Effector memory CD8-positive, alpha-beta T cell (primary cell): ENCODE measurements around the gene PPA1.
"Not testable (repeated sequence)": the region's sequence is repeated elsewhere in the genome, so short reads cannot be mapped to it uniquely, and the experiment has no call there.

ENCODE experiments used
- ATAC-seq: fragments of 150-1000 bp; cut with Tn5 transposase; replicated peaks from 2 replicates; pipeline ENCODE4 v1.10.0; 2021; ENCODE audit warnings: mild to moderate bottlenecking, moderate library complexity
- DNase-seq, 3 experiments: peaks; one replicate each; pipeline ENCODE4 v3.0.0; 2021
- H3K27ac Mint-ChIP-seq, 2 donors: one replicate each; pipeline ENCODE4 v1.8.0; 2022; ENCODE audit warnings: mild to moderate bottlenecking in 2 of 2, mixed read lengths in 2 of 2, moderate library complexity in 2 of 2
- H3K27me3 Mint-ChIP-seq, 2 donors: one replicate each; pipeline ENCODE4 v1.8.0; 2022; ENCODE audit warnings: mixed read lengths in 2 of 2
- H3K36me3 Mint-ChIP-seq: one replicate; pipeline ENCODE4 v1.8.0; 2022; ENCODE audit warnings: mild to moderate bottlenecking, moderate library complexity, mixed read lengths; ENCODE audit not compliant: insufficient read depth
- H3K4me1 Mint-ChIP-seq, 2 donors: one replicate each; pipeline ENCODE4 v1.8.0; 2022; ENCODE audit warnings: low read depth in 2 of 2, mixed read lengths in 2 of 2
- H3K4me3 Mint-ChIP-seq, 2 donors: one replicate each; pipeline ENCODE4 v1.8.0; 2022; ENCODE audit warnings: mild to moderate bottlenecking in 2 of 2, mixed read lengths in 2 of 2, moderate library complexity in 2 of 2
- H3K9me3 Mint-ChIP-seq, 2 donors: one replicate each; pipeline ENCODE4 v1.8.0; 2022; ENCODE audit warnings: mixed read lengths in 2 of 2

Gene PPA1

GRCh38 chr10:70266056-70266455 is 32.8 kb upstream of the PPA1 start:
- no peak for ATAC-seq
- no peak for DNase-seq
- Mint-ChIP-seq H3K9me3 (peaks cover 2 to 5% of the 10 kb centered on the region in 2 donors), H3K4me3 (no peak overlapping the region), H3K4me1 (no peaks in the 10 kb centered on the region), H3K27me3 (peaks cover 14 to 23% of the 10 kb centered on the region in 2 donors), H3K27ac (no peak overlapping the region), H3K36me3 (peaks cover 2% of the 10 kb centered on the region)

DNA sequence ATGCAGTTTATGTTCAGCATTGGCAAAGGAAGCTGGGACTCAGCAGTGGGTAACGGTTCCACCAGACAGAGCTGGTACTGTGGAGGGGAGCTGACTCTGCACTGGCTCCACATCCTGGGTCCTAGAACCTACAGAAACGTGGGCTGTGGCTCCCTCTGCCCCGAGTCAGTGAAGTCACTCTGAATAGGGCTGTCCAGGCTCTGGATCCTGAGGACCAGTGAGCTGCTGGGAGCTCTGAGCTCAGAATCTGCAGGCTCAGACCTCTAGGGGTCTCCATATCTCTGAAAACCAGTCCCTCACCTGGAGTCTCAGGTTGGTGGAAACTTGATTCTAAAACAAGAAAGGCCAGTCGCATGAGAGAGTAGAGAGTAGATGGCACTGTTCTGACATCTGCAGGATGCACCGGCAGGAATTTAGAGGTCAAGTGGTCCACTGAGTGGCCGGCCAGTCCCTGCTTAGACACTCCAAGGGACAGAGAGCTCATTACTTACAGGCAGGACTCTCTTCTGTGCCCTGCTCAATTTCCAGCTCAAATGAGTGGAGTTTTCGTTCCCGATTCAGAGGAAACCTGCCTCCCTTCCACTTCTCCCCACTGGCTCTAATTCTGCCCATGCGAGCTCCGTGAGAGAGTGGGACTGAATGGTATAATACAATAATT is 31.9 kb upstream of the PPA1 start:
- Mint-ChIP-seq H3K36me3 (peaks cover 2% of the 10 kb centered on the region), H3K4me3 (no peak overlapping the region), H3K4me1 (no peaks in the 10 kb centered on the region), H3K9me3 (peaks cover 2 to 8% of the 10 kb centered on the region in 2 donors), H3K27me3 (peaks cover 16 to 32% of the 10 kb centered on the region in 2 donors), H3K27ac (no peak overlapping the region)
- no peak for DNase-seq
- no peak for ATAC-seq

- Mint-ChIP-seq H3K9me3 (peaks cover 2 to 8% of the 10 kb centered on the region in 2 donors), H3K36me3 (peaks cover 2% of the 10 kb centered on the region), H3K27ac (no peak overlapping the region), H3K27me3 (peaks cover 30 to 76% of the 10 kb centered on the region in 2 donors), H3K4me3 (no peak overlapping the region), H3K4me1 (no peaks in the 10 kb centered on the region)
- DNase-seq: no peak
- no peak for ATAC-seq
Observed at GRCh38 chr10:70260734-70261133, 27.5 kb upstream of the PPA1 start.

DNA sequence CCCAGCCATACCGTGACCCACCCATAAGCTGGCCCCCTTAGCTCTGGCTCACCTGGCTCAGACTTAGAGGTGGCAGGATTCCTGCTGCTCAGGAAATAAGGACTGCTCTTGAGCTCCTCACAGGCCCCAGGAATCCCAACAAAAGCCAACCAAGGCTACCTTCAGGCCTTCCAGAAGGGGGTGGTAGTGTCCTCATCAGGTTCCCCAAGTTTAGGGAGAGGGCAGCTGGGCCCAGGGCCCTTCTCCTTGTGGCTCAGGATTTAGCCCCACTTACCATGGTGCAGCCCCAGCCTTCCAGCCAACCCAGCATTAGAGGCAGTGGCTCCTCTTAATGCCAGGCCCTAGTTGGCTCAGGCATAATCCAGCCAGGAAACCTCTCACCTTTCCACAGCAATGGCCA is 27.0 kb upstream of the PPA1 start:
- no peak for ATAC-seq
- H3K27me3 Mint-ChIP-seq: peaks cover 35 to 81% of the 10 kb centered on the region in 2 donors
- DNase-seq: no peak
- H3K4me1 Mint-ChIP-seq: peaks cover 0 to 4% of the 10 kb centered on the region in 2 donors
- H3K27ac Mint-ChIP-seq: no peak overlapping the region
- peaks cover 2% of the 10 kb centered on the region for H3K36me3 Mint-ChIP-seq
- no peak overlapping the region for H3K4me3 Mint-ChIP-seq
- peaks cover 2 to 8% of the 10 kb centered on the region in 2 donors for H3K9me3 Mint-ChIP-seq

- no peak for ATAC-seq
- Mint-ChIP-seq H3K9me3 (peaks cover 2 to 8% of the 10 kb centered on the region in 2 donors), H3K4me3 (no peak overlapping the region), H3K27me3 (peaks cover 36 to 83% of the 10 kb centered on the region in 2 donors), H3K36me3 (peaks cover 2% of the 10 kb centered on the region), H3K27ac (no peak overlapping the region), H3K4me1 (peaks cover 0 to 4% of the 10 kb centered on the region in 2 donors)
- DNase-seq: no peak
Observed at GRCh38 chr10:70258216-70258615, 25.0 kb upstream of the PPA1 start.

DNA sequence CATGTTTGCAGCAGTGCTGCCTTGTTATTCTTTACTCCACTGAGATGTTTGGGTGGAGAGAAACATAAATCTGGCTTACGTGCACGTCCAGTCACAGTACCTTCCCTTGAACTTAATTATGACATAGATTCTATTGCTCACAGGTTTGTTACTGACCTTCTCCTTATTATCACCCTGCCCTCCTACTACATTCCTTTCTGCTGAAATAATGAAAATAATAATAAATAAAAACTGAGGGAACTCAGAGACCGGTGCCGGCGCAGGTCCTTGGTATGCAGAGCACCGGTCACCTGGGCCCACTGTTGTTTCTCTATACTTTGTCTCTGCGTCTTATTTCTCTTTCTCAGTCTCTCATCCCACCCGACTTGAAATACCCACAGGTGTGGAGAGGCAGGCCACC is 24.6 kb upstream of the PPA1 start:
- not testable (repeated sequence) for H3K9me3 Mint-ChIP-seq, H3K27ac Mint-ChIP-seq, H3K4me3 Mint-ChIP-seq, H3K4me1 Mint-ChIP-seq, ATAC-seq, DNase-seq, H3K36me3 Mint-ChIP-seq
- peaks cover 36 to 85% of the 10 kb centered on the region in 2 donors for H3K27me3 Mint-ChIP-seq

DNA sequence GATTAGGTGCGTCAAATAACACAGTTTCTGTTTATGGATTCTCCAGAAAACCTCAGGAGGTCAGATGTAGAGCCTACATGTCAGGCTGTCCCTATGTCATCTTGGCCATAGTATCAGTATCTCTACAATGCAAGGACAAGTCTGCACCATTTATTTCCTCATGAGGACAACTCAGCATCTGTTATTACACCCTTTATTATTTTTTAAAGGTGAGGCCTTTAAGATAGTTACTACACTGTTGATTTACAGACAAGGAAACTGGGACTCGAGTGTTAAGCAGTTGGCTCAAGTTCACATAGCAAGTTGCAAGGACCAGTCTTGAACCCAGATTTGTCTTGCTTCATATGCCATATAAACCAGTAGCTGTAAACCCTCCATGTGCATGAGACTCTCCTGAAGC is 23.2 kb upstream of the PPA1 start:
- DNase-seq (no peak), ATAC-seq (no peak)
- peaks cover 2 to 7% of the 10 kb centered on the region in 2 donors for H3K9me3 Mint-ChIP-seq
- H3K27me3 Mint-ChIP-seq: peaks cover 31 to 87% of the 10 kb centered on the region in 2 donors
- H3K27ac Mint-ChIP-seq: no peak overlapping the region
- H3K4me3 Mint-ChIP-seq: peak overlapping the region in 1 of 2 donors; percentile 23
- peaks cover 0 to 4% of the 10 kb centered on the region in 2 donors for H3K4me1 Mint-ChIP-seq
- H3K36me3 Mint-ChIP-seq: no peaks in the 10 kb centered on the region

DNA sequence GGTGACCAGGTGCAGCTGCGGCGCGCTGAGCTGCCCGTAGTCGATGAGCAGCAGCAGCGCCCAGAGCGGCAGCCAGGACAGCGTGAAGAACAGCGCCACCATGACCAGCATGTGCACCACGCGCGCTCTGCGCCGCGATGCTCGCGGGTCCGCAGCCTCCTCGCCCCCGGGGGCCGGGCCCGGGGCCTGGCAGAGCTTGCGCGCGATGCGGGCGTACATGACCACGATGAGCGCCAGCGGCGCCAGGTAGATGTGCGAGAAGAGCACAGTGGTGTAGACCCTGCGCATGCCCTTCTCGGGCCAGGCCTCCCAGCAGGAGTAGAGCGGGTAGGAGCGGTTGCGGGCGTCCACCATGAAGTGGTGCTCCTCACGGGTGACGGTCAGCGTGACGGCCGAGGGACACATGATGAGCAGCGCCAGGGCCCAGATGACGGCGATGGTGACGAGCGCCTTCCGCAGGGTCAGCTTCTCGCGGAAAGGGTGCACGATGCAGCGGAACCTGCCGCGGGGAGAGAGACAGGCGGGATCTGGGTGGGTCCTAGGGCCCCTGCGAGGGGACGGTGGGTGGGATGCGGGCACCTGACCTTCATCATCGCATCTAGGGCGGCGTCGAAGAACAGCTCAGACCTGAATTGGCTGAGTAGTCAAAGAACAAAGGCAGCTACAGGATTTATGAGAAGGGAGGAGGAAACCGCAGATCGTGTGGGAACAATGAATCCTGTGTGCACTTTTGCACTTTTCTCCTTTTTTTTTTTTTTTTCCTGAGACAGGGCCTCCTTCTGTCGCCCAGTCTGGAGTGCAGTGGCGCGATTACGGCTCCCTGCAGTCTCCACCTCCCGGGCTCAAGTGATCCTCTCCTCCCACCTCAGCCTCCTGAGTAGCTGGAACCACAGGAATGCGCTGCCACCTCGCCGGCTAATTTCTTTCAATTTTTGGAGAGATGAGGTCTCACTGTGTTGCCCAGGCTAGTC is 22.4 kb upstream of the PPA1 start:
- Mint-ChIP-seq H3K27ac (no peak overlapping the region), H3K4me3 (peak overlapping the region; percentile 29 to 45), H3K4me1 (peaks cover 0 to 4% of the 10 kb centered on the region in 2 donors), H3K9me3 (no peaks in the 10 kb centered on the region), H3K27me3 (peaks cover 31 to 87% of the 10 kb centered on the region in 2 donors), H3K36me3 (no peaks in the 10 kb centered on the region)
- DNase-seq (no peak), ATAC-seq (peak; percentile 71)

DNA sequence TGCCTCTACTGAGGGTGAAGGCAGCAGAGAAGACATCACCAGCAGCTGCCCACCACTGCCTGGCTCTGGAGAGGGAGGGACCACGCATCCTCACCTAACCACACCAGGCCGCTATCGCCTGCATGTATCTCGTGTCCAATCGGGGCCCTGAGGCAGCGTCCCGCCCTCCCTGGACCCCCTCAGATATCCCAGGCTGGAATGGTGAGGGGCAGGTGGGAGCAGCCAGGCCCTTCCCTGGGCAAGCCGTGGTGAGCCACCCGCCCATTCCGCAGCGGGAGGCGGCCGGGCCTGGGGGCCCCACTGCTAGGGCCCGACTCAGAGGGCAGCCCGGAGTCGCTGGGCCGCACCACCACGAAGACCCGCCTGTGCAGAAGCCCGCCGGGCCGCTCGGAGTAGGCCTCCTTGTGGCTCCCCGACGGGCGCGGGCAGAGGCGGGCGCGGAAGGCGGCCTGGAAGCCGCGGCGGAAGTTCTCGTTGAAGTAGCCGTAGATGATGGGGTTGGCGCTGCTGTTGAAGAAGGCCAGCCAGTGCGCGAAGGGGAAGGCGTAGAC is 21.6 kb upstream of the PPA1 start:
- H3K27me3 Mint-ChIP-seq: peaks cover 32 to 87% of the 10 kb centered on the region in 2 donors
- DNase-seq: no peak
- H3K4me1 Mint-ChIP-seq: peaks cover 0 to 4% of the 10 kb centered on the region in 2 donors
- peak overlapping the region; percentile 29 to 45 for H3K4me3 Mint-ChIP-seq
- H3K36me3 Mint-ChIP-seq: no peaks in the 10 kb centered on the region
- ATAC-seq: no peak
- H3K9me3 Mint-ChIP-seq: no peaks in the 10 kb centered on the region
- no peak overlapping the region for H3K27ac Mint-ChIP-seq

GRCh38 chr10:70253878-70254765 is 20.9 kb upstream of the PPA1 start:
- no peak overlapping the region for H3K27ac Mint-ChIP-seq
- DNase-seq (no peak), ATAC-seq (no peak)
- H3K4me3 Mint-ChIP-seq: no peak overlapping the region
- no peaks in the 10 kb centered on the region for H3K9me3 Mint-ChIP-seq
- H3K27me3 Mint-ChIP-seq: peaks cover 32 to 82% of the 10 kb centered on the region in 2 donors
- H3K36me3 Mint-ChIP-seq: no peaks in the 10 kb centered on the region
- peaks cover 0 to 4% of the 10 kb centered on the region in 2 donors for H3K4me1 Mint-ChIP-seq

DNA sequence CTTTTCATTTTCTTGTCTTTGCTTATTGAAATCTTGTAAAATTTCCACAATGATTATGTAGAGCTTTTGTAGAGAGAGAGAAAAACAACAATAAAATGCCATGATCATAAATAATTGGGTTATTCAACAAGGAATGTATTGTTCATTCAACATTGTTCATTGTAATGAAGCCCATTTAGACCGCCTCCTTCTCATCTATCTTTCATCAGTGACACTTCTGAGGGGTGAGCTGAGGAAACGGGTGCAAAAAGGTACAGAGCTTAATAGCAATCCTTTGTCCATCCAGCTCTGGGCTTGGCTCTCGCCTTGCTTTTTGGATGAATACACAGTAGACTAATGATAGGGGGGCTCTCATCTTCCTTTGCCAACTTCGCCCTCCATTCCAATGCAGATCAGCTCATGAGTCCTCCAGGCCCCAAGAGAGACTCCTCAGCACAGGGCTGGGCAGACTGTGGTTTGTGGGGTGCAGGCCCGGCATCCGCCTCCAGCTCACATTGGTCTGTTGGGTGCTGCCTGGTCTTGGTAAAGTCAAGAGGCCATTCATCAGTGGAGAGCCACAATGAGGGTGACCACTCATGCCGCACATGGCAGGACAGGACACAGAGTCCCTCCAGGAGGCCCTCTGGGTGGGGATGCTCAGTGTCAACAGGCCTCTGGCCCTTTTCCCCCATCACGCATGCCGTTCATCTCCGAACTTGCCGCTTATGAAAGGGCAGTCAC is 17.9 kb upstream of the PPA1 start:
- no peak overlapping the region for H3K4me3 Mint-ChIP-seq
- no peaks in the 10 kb centered on the region for H3K9me3 Mint-ChIP-seq
- ATAC-seq (no peak), DNase-seq (no peak)
- H3K27me3 Mint-ChIP-seq: peaks cover 28 to 70% of the 10 kb centered on the region in 2 donors
- H3K27ac Mint-ChIP-seq: no peak overlapping the region
- H3K4me1 Mint-ChIP-seq: peaks cover 0 to 4% of the 10 kb centered on the region in 2 donors
- H3K36me3 Mint-ChIP-seq: no peaks in the 10 kb centered on the region

DNA sequence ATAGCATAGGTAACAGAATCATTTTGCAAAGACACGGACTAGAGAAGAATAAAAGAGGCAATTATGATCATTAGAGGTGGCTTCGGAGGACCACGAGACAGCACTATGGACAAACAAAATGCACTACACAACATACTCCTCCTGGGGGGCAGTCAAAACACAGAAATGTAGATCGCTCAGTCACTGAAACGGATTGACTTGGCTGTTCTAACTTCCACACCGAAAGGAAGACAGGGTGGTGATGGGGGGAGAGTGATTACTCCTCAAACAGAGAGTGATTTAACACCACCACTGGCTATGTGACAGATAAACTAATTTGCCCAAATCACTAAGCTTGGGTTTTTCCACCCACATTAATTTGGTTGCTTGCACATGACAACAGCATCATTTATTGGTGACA is 14.1 kb upstream of the PPA1 start:
- H3K9me3 Mint-ChIP-seq: no peaks in the 10 kb centered on the region
- no peak overlapping the region for H3K27ac Mint-ChIP-seq
- H3K27me3 Mint-ChIP-seq: peaks cover 13 to 38% of the 10 kb centered on the region in 2 donors
- ATAC-seq (no peak), DNase-seq (no peak)
- no peak overlapping the region for H3K4me3 Mint-ChIP-seq
- H3K36me3 Mint-ChIP-seq: no peaks in the 10 kb centered on the region
- no peaks in the 10 kb centered on the region for H3K4me1 Mint-ChIP-seq
